ENCODE measurements around the gene CKM. TPM values are rescaled to one million over a fixed set of nuclear protein-coding genes. Genes with fewer than 3 reads are reported as not detected.

The CKM gene
- total RNA-seq, 1 donor from 2014 or later: not detected

GRCh38 chr19:45294291-45295029 lies 28.2 kb downstream of the CKM start:
- no peak for DNase-seq (ENCODE audit: low spot score in 2 of 2, unreplicated experiment in 2 of 2)
- no peak for TF ChIP-seq CTCF (IDR thresholded peaks at IDR 0.05; ENCODE audit: unreplicated experiment)
- Mint-ChIP-seq H3K4me3 (no peak overlapping the region), H3K36me3 (peaks cover 58% of the 10 kb centered on the region), H3K27ac (no peak overlapping the region), H3K4me1 (no peaks in the 10 kb centered on the region), H3K27me3 (ENCODE audit: low read depth) (no peaks in the 10 kb centered on the region), H3K9me3 (peaks cover 11% of the 10 kb centered on the region)

- no peak for DNase-seq (ENCODE audit: low spot score in 2 of 2, unreplicated experiment in 2 of 2)
- no peak overlapping the region for H3K27ac Mint-ChIP-seq
- no peak overlapping the region for H3K4me3 Mint-ChIP-seq
- peaks cover 58% of the 10 kb centered on the region for H3K36me3 Mint-ChIP-seq
- no peaks in the 10 kb centered on the region for H3K27me3 Mint-ChIP-seq (ENCODE audit: low read depth)
- no peaks in the 10 kb centered on the region for H3K4me1 Mint-ChIP-seq
- no peak for TF ChIP-seq CTCF (IDR thresholded peaks at IDR 0.05; ENCODE audit: unreplicated experiment)
- H3K9me3 Mint-ChIP-seq: peaks cover 11% of the 10 kb centered on the region
Observed at GRCh38 chr19:45293682-45294081, 29.0 kb downstream of the CKM start.

GRCh38 chr19:45291834-45292233 lies 30.8 kb downstream of the CKM start:
- no peak for DNase-seq (ENCODE audit: low spot score in 2 of 2, unreplicated experiment in 2 of 2)
- H3K9me3 Mint-ChIP-seq: peaks cover 11% of the 10 kb centered on the region
- no peaks in the 10 kb centered on the region for H3K4me1 Mint-ChIP-seq
- no peak overlapping the region for H3K27ac Mint-ChIP-seq
- H3K4me3 Mint-ChIP-seq: no peak overlapping the region
- H3K27me3 Mint-ChIP-seq (ENCODE audit: low read depth): no peaks in the 10 kb centered on the region
- peaks cover 51% of the 10 kb centered on the region for H3K36me3 Mint-ChIP-seq
- no peak for TF ChIP-seq CTCF (IDR thresholded peaks at IDR 0.05; ENCODE audit: unreplicated experiment)

- H3K9me3 Mint-ChIP-seq: peaks cover 11% of the 10 kb centered on the region
- no peak for DNase-seq (ENCODE audit: low spot score in 2 of 2, unreplicated experiment in 2 of 2)
- no peak overlapping the region for H3K27ac Mint-ChIP-seq
- no peak overlapping the region for H3K4me3 Mint-ChIP-seq
- TF ChIP-seq CTCF (IDR thresholded peaks at IDR 0.05; ENCODE audit: unreplicated experiment): no peak
- H3K27me3 Mint-ChIP-seq (ENCODE audit: low read depth): no peaks in the 10 kb centered on the region
- H3K36me3 Mint-ChIP-seq: peaks cover 49% of the 10 kb centered on the region
- no peaks in the 10 kb centered on the region for H3K4me1 Mint-ChIP-seq
Observed at GRCh38 chr19:45290381-45290931, 32.2 kb downstream of the CKM start.

GRCh38 chr19:45283443-45284033 lies 39.1 kb downstream of the CKM start:
- TF ChIP-seq CTCF (IDR thresholded peaks at IDR 0.05; ENCODE audit: unreplicated experiment): no peak
- DNase-seq (ENCODE audit: low spot score in 2 of 2, unreplicated experiment in 2 of 2): no peak
- H3K27ac Mint-ChIP-seq: no peak overlapping the region
- peaks cover 2% of the 10 kb centered on the region for H3K4me1 Mint-ChIP-seq
- H3K27me3 Mint-ChIP-seq (ENCODE audit: low read depth): no peaks in the 10 kb centered on the region
- no peak overlapping the region for H3K4me3 Mint-ChIP-seq
- H3K9me3 Mint-ChIP-seq: peaks cover 7% of the 10 kb centered on the region
- H3K36me3 Mint-ChIP-seq: peaks cover 37% of the 10 kb centered on the region

Measured in mesothelial cell of epicardium (in vitro differentiated cells).